Neutrophil (primary cell): Measurements from ENCODE around the gene ARHGAP45.

Experiments used
- H3K27ac ChIP-seq: fragments of 200-600 bp; sonication (generic); 2 replicates; pipeline ENCODE4 v1.5.1; 2016; ENCODE audit warnings: mild to moderate bottlenecking, moderate library complexity
- H3K27me3 ChIP-seq: fragments of 200-600 bp; sonication (generic); 2 replicates; pipeline ENCODE4 v1.6.0; 2016; ENCODE audit warnings: mild to moderate bottlenecking
- H3K36me3 ChIP-seq: fragments of 200-600 bp; sonication (generic); 2 replicates; pipeline ENCODE4 v1.5.1; 2017
- H3K4me1 ChIP-seq, 2 experiments: fragments of 200-600 bp in 1 of 2; sonication (generic) in 1 of 2; 1 replicate in 1 of 2; 2 replicates in 1 of 2; pipeline versions ENCODE4 v1.5.1 to v1.6.1; 2013 to 2016; ENCODE audit warnings: low read depth in 1 of 2, low read length in 1 of 2, mild to moderate bottlenecking in 1 of 2, moderate library complexity in 1 of 2; ENCODE audit not compliant: control insufficient read depth in 1 of 2, insufficient read depth in 1 of 2
- H3K4me3 ChIP-seq, 2 experiments: fragments of 200-600 bp in 1 of 2; sonication (generic) in 1 of 2; 1 replicate in 1 of 2; 2 replicates in 1 of 2; pipeline ENCODE4 v1.5.1; 2013 to 2016; ENCODE audit warnings: low read depth in 1 of 2, low read length in 1 of 2, mild to moderate bottlenecking in 1 of 2, moderate library complexity in 1 of 2
- H3K9me3 ChIP-seq: fragments of 200-600 bp; sonication (generic); 2 replicates; pipeline ENCODE4 v1.5.1; 2016
- CTCF ChIP-seq: fragments of 200-600 bp; sonication (generic); IDR thresholded peaks from 2 replicates; pipeline ENCODE4 v1.5.1; 2016; ENCODE audit warnings: antibody characterized with exemption

Gene ARHGAP45

GRCh38 chr19:1063030-1063908 is 3.7 kb upstream of the ARHGAP45 start:
- peaks cover 36 to 46% of the 10 kb centered on the region in 2 experiments for H3K4me1 ChIP-seq
- H3K9me3 ChIP-seq: no peaks in the 10 kb centered on the region
- no peaks in the 10 kb centered on the region for H3K27me3 ChIP-seq
- H3K4me3 ChIP-seq: no peak overlapping the region
- H3K27ac ChIP-seq: peak overlapping the region; percentile 95
- H3K36me3 ChIP-seq: peaks cover 76% of the 10 kb centered on the region
- TF ChIP-seq CTCF: no peak

DNA sequence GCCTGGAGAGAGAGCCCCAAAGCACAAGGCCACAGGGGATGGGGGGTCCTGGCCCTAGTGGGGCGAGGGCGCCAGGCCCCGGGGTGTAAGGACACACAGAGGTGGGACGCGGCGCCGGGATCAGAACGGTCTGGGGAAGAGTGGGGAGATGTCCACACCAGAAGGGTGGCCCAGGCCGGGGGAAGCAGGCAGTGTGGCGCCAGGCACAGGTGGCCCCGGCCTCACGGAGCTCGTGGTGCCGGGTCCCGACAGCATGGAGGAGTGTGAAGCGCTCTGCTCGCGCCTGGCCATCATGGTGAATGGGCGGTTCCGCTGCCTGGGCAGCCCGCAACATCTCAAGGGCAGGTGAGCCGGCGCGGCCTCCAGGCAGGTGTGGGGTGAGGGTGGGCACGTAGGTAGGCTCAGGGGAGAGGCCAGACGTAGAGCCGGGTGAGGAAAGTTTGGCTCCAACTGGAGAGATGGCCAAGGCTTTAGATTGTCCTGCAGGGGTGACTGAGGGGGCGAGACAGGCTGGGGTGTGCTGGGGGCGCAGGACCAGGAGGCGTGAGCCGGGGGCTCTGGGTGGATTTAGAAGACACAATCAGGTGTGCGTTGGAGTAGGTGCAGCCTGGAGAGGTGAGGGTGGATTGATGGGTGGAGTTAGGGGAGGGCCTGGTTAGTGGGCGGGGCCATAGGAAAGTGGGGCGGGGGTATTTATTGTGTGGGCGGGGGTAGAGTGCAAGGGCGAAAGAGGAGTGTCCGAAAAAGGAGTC is 2.9 kb upstream of the ARHGAP45 start:
- Histone ChIP-seq H3K9me3 (no peaks in the 10 kb centered on the region), H3K36me3 (peaks cover 76% of the 10 kb centered on the region), H3K4me1 (peaks cover 44 to 54% of the 10 kb centered on the region in 2 experiments), H3K27ac (peak overlapping the region; percentile 95), H3K27me3 (no peaks in the 10 kb centered on the region), H3K4me3 (peak overlapping the region in 1 of 2 experiments; percentile 96)
- TF ChIP-seq CTCF: no peak

DNA sequence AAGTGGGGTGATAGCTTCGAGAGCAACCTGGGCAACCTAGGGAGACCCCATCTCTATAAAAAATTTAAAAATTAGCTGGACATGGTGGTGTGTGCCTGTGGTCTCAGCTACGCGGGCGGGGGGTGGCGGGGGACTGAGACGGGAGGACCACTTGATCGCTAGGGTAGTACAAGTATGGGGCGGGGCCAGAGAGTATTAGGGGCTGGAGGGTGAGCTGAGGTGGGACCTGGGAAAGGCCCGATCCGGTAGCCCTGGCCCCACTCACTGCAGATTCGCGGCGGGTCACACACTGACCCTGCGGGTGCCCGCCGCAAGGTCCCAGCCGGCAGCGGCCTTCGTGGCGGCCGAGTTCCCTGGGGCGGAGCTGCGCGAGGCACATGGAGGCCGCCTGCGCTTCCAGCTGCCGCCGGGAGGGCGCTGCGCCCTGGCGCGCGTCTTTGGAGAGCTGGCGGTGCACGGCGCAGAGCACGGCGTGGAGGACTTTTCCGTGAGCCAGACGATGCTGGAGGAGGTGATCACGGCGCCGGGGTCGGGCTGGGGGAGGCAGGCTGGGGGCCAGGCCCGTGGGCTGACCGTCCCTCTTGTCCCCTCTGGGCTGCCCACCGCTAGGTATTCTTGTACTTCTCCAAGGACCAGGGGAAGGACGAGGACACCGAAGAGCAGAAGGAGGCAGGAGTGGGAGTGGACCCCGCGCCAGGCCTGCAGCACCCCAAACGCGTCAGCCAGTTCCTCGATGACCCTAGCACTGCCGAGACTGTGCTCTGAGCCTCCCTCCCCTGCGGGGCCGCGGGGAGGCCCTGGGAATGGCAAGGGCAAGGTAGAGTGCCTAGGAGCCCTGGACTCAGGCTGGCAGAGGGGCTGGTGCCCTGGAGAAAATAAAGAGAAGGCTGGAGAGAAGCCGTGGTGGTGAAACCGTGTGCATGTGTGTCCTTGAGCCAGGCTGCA is 2.0 kb upstream of the ARHGAP45 start:
- peak overlapping the region; percentile 95 for H3K27ac ChIP-seq
- H3K4me1 ChIP-seq: peaks cover 53 to 62% of the 10 kb centered on the region in 2 experiments
- no peaks in the 10 kb centered on the region for H3K9me3 ChIP-seq
- peaks cover 75% of the 10 kb centered on the region for H3K36me3 ChIP-seq
- H3K27me3 ChIP-seq: no peaks in the 10 kb centered on the region
- peak overlapping the region; percentile 24 to 96 for H3K4me3 ChIP-seq
- peak; percentile 97 for TF ChIP-seq CTCF

DNA sequence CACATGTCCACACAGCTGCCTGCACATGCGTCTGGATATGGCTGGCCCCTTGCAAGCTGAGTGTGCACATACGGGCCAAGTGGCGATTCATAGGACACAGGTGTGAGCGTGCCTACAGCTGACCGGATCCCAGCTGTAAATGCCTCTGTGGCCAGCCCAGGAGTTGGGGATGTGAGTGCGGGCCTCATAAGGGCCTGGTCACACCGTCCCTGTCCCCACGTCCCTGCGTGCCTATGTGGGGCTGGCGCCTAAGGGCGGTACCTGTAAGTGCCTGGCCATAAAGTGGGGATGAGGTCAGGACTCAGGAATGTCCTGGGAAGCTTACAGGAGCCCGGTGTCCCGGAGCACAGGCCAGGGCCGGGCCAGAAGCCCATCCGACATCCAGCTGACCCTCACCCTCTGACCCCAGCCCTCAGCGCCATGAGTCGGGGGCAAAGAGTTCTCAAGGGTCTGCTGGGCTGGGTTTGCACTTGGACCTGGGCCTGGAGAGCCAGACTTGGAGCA is 1.3 kb upstream of the ARHGAP45 start:
- peaks cover 73% of the 10 kb centered on the region for H3K36me3 ChIP-seq
- H3K4me1 ChIP-seq: peaks cover 60 to 70% of the 10 kb centered on the region in 2 experiments
- no peaks in the 10 kb centered on the region for H3K9me3 ChIP-seq
- H3K27ac ChIP-seq: peak overlapping the region; percentile 95
- H3K27me3 ChIP-seq: no peaks in the 10 kb centered on the region
- no peak for TF ChIP-seq CTCF
- peak overlapping the region; percentile 24 to 96 for H3K4me3 ChIP-seq

- Histone ChIP-seq H3K9me3 (no peaks in the 10 kb centered on the region), H3K4me3 (peak overlapping the region; percentile 96 to 98), H3K27ac (peak overlapping the region; percentile 95), H3K27me3 (no peaks in the 10 kb centered on the region), H3K36me3 (peaks cover 73% of the 10 kb centered on the region), H3K4me1 (peaks cover 63 to 74% of the 10 kb centered on the region in 2 experiments)
- TF ChIP-seq CTCF: no peak
These were observed 668 bp upstream of the ARHGAP45 start for GRCh38 chr19:1066251-1066747.
